K562 (cell line): Measurements from ENCODE around the gene TMEM245. TPM values are rescaled to one million over a fixed set of nuclear protein-coding genes. Genes with fewer than 3 reads are reported as not detected.

Experiments
- ARID4B ChIP-seq: sonication (generic); formaldehyde crosslinking; IDR thresholded peaks from 2 replicates; pipeline ENCODE4 v1.8.0; 2022; ENCODE audit warnings: mild to moderate bottlenecking, missing genetic modification reagents
- BCOR ChIP-seq: fragments of 450-650 bp; IDR thresholded peaks from 2 replicates; pipeline ENCODE4 v1.6.1; 2016
- HCFC1 ChIP-seq: IDR thresholded peaks from 2 replicates; pipeline ENCODE4 v1.6.1; 2012; ENCODE audit warnings: low read depth, low read length, improper control_type of control experiment
- HDAC3 ChIP-seq: fragments of 450-650 bp; IDR thresholded peaks from 2 replicates; pipeline ENCODE4 v1.6.1; 2018; ENCODE audit warnings: borderline replicate concordance, mild to moderate bottlenecking, moderate library complexity; ENCODE audit not compliant: partially characterized antibody
- NFYB ChIP-seq: IDR thresholded peaks from 2 replicates; pipeline ENCODE4 v1.6.1; 2011; ENCODE audit warnings: mild to moderate bottlenecking, moderate library complexity; ENCODE audit not compliant: insufficient read length; ENCODE audit errors: extremely low read depth
- RBM39 ChIP-seq: fragments of 200-400 bp; formaldehyde crosslinking; optimal IDR thresholded peaks from 2 replicates; pipeline ENCODE3; 2018; ENCODE audit warnings: low read depth, low read length
- SMAD4 ChIP-seq: fragments of 250-450 bp; sonication (Bioruptor Pico); conservative IDR thresholded peaks from 2 replicates; pipeline ENCODE4 v1.8.0; 2021; ENCODE audit warnings: inconsistent platforms, mild to moderate bottlenecking, moderate library complexity
- SMARCA4 ChIP-seq: fragments of 450-650 bp; IDR thresholded peaks from 2 replicates; pipeline ENCODE4 v1.6.1; 2016
- ZNF592 ChIP-seq: fragments of 450-650 bp; IDR thresholded peaks from 2 replicates; pipeline ENCODE4 v1.6.1; 2017; ENCODE audit warnings: antibody characterized with exemption, mild to moderate bottlenecking
- polyA plus RNA-seq, 8 experiments: library from polyadenylated mRNA; depleted of rRNA in 4 of 8; stranded (reverse) in 5 of 8; unstranded in 3 of 8; fragments of >200 nt; fragmentation: Nextera tagmentation in 2 of 8; fragmentation: Illumina TruSeq in 1 of 8; extraction: Ambion mirVana in 2 of 8; extraction: Trizol in 1 of 8; gene quantifications; 2 replicates each; pipeline versions ENCODE4 v1.2.1 to v1.2.3, GENCODE V29; 2011 to 2014; ENCODE audit warnings: inconsistent platforms in 1 of 8, missing spikeins in 1 of 8
- total RNA-seq, 7 experiments: library from RNA; depleted of rRNA in 6 of 7; stranded (reverse); fragments of >200 nt in 6 of 7; fragmentation: Illumina TruSeq in 2 of 7; extraction: Trizol in 2 of 7; gene quantifications; 2 replicates each; pipeline versions ENCODE4 v1.2.1 to v1.2.3, GENCODE V29; 2011 to 2021; ENCODE audit warnings: low replicate concordance in 1 of 7

Gene TMEM245
- total and polyA plus RNA-seq, 9 of the 15 experiments (the other 6 are each of a cell fraction or from before 2014, with no cell fraction given), result 8.5 to 43.2 (median 24.3) TPM

- TF ChIP-seq ZNF592 (peak; percentile 46; the same call in 1 of the 2 replicates), HCFC1 (no peak), SMAD4 (CRISPR knock-in tag) (no peak), BCOR (peak; percentile 30; the same call in 1 of the 2 replicates), NFYB (peak; percentile 96), ARID4B (CRISPR knock-in tag) (peak; percentile 13; the same call in 1 of the 2 replicates), RBM39 (no peak), SMARCA4 (peak; percentile 83), HDAC3 (peak; percentile 19)
Measured at GRCh38 chr9:109117856-109118807, 1.6 kb downstream of the TMEM245 start (continued).
